Measurements from ENCODE around the gene GREM2. TPM values are rescaled to one million over a fixed set of nuclear protein-coding genes. Genes with fewer than 3 reads are reported as not detected.
A peak's percentile ranks its signal among the peaks of the same experiment; 100 is the strongest.

GREM2 gene
- total RNA-seq, 6 donors from 2014 or later, result 0.22 to 0.88 (median 0.39) TPM; not detected in 1

GRCh38 chr1:240511789-240512188 lies 100.2 kb downstream of the GREM2 start:
- TF ChIP-seq POLR2AphosphoS5 (IDR thresholded peaks at IDR 0.05) (no peak), CTCF (IDR thresholded peaks at IDR 0.05) (no peak), EP300 (IDR thresholded peaks at IDR 0.05) (no peak), POLR2A (IDR thresholded peaks at IDR 0.05) (no peak)
- H3K4me3 ChIP-seq, result no peak overlapping the region
- H3K27me3 ChIP-seq, result no peaks in the 10 kb centered on the region
- ATAC-seq (ENCODE audit: low FRiP score in 2 of 2), result no peak
- H3K27ac ChIP-seq, result no peak overlapping the region
- no peaks in the 10 kb centered on the region for H3K36me3 ChIP-seq
- no peak for DNase-seq
- H3K4me1 ChIP-seq, result no peaks in the 10 kb centered on the region
- no peaks in the 10 kb centered on the region for H3K9me3 ChIP-seq

- Histone ChIP-seq H3K4me3 (no peak overlapping the region), H3K9me3 (no peaks in the 10 kb centered on the region), H3K4me1 (no peaks in the 10 kb centered on the region), H3K27ac (no peak overlapping the region), H3K36me3 (no peaks in the 10 kb centered on the region), H3K27me3 (no peaks in the 10 kb centered on the region)
- TF ChIP-seq CTCF (IDR thresholded peaks at IDR 0.05) (no peak), POLR2A (IDR thresholded peaks at IDR 0.05) (no peak), POLR2AphosphoS5 (IDR thresholded peaks at IDR 0.05) (no peak), EP300 (IDR thresholded peaks at IDR 0.05) (no peak)
- WGBS, 2 donors, result 79 to 82% methylated on average over 2 of the region's 2 CpGs
- ATAC-seq (ENCODE audit: low FRiP score in 2 of 2) (peak in 1 of 2 donors; percentile 24), DNase-seq (no peak)
Observed at GRCh38 chr1:240508950-240509349, 103.0 kb downstream of the GREM2 start.

- Histone ChIP-seq H3K4me3 (no peak overlapping the region), H3K9me3 (no peaks in the 10 kb centered on the region), H3K27me3 (no peaks in the 10 kb centered on the region), H3K27ac (no peak overlapping the region), H3K36me3 (no peaks in the 10 kb centered on the region), H3K4me1 (no peaks in the 10 kb centered on the region)
- ATAC-seq (ENCODE audit: low FRiP score in 2 of 2), result no peak
- TF ChIP-seq POLR2AphosphoS5 (IDR thresholded peaks at IDR 0.05) (no peak), POLR2A (IDR thresholded peaks at IDR 0.05) (no peak), CTCF (IDR thresholded peaks at IDR 0.05) (no peak)
- DNase-seq, result no peak
- WGBS, 2 donors, result 41 to 44% methylated on average over 3 of the region's 3 CpGs
Observed at GRCh38 chr1:240508201-240508600, 103.8 kb downstream of the GREM2 start.

GRCh38 chr1:240506176-240506575 lies 105.8 kb downstream of the GREM2 start:
- TF ChIP-seq CTCF (IDR thresholded peaks at IDR 0.05), result no peak
- TF ChIP-seq POLR2AphosphoS5 (IDR thresholded peaks at IDR 0.05), result no peak
- no peak for TF ChIP-seq EP300 (IDR thresholded peaks at IDR 0.05)
- no peak for TF ChIP-seq POLR2A (IDR thresholded peaks at IDR 0.05)
- no peak for DNase-seq
- no peaks in the 10 kb centered on the region for H3K4me1 ChIP-seq
- H3K9me3 ChIP-seq, result no peaks in the 10 kb centered on the region
- H3K27ac ChIP-seq, result no peak overlapping the region
- H3K27me3 ChIP-seq, result no peaks in the 10 kb centered on the region
- H3K36me3 ChIP-seq, result no peaks in the 10 kb centered on the region
- 80 to 81% methylated on average over 4 of the region's 4 CpGs for WGBS, 2 donors
- no peak overlapping the region for H3K4me3 ChIP-seq
- ATAC-seq (ENCODE audit: low FRiP score in 2 of 2), result no peak

- Histone ChIP-seq H3K4me1 (no peaks in the 10 kb centered on the region), H3K36me3 (no peaks in the 10 kb centered on the region), H3K27me3 (no peaks in the 10 kb centered on the region), H3K4me3 (no peak overlapping the region), H3K27ac (no peak overlapping the region), H3K9me3 (no peaks in the 10 kb centered on the region)
- TF ChIP-seq POLR2AphosphoS5 (IDR thresholded peaks at IDR 0.05) (no peak), EP300 (IDR thresholded peaks at IDR 0.05) (no peak), POLR2A (IDR thresholded peaks at IDR 0.05) (no peak), CTCF (IDR thresholded peaks at IDR 0.05) (no peak)
- ATAC-seq (ENCODE audit: low FRiP score in 2 of 2) (no peak), DNase-seq (no peak)
- 0 to 63% methylated on average over 1 of the region's 1 CpG for WGBS, 2 donors
Observed at GRCh38 chr1:240503558-240503957, 108.4 kb downstream of the GREM2 start.

All from upper lobe of left lung (tissue), 6 donors.